Forelimb muscle (tissue), 1 donor: Measurements from ENCODE around the gene PCSK5. TPM values are rescaled to one million over a fixed set of nuclear protein-coding genes. Genes with fewer than 3 reads are reported as not detected.

Experiments
- DNase-seq: peaks from one replicate; pipeline ENCODE4 v3.0.0-alpha.2; 2013; ENCODE audit warnings: low read depth
- polyA plus RNA-seq: library from polyadenylated mRNA; unstranded; fragments of 120-200 nt; gene quantifications from one replicate; pipeline ENCODE4 v1.2.1, GENCODE V29; 2013; ENCODE audit not compliant: insufficient read length

PCSK5 gene
- polyA plus RNA-seq, 1 donor = 11.8 TPM

DNA sequence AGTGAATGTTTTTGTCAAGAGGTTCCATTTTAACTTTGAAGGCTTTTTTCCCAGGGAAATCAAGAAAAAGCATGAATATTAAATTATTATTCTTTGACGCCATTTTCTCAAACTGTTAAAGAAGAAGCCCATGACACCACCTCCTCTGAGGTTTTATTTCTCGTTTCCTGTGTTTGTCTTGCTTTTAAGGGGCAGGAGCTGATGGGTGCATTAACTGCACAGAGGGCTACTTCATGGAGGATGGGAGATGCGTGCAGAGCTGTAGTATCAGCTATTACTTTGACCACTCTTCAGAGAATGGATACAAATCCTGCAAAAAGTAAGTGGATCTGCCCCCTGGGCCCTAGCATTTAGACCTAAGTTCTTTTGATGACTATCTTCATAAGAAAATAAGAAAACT, 298.4 kb downstream of the PCSK5 start:
- DNase-seq = no peak

- DNase-seq = no peak
Observed at GRCh38 chr9:76191493-76191892, 301.0 kb downstream of the PCSK5 start.

DNA sequence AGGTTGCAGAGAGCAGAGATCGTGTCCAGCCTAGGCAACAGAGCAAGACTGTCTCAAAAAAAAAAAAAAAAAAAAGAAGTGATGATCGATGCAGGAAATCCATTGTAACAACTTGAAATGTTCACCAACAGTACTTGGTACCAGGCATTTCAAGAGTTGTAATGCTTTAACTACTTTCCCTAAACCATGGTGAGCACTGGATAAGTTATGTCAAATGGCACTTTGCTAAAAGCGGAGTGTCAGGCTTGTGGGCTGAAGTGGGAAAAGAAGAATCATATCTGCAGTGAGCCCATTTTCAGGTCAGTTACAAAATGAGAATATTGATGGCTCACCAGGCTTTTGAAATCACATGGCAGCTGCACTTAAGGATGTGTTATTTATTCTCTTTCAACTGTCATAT, 301.5 kb downstream of the PCSK5 start:
- DNase-seq = no peak

GRCh38 chr9:76194896-76195295, 304.4 kb downstream of the PCSK5 start:
- DNase-seq = no peak

DNA sequence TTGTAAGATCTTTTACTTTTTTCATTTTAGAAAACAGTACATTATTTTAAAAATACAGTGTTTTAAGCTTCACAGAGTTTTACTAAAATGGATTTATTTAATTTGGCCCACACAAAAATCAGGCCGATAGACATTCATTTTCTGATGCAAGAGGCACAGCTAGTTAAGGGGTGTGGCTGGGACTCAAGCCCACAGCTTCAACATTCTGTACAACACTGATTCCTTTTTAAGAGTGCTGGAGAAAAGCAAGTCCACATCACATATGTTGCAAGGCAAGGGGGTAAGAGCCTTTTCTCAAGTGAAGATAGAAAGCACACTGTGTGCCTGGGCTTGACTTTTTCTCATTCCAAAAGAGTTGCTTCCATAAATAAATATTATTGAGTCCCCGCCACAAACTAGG, 307.9 kb downstream of the PCSK5 start:
- no peak for DNase-seq

GRCh38 chr9:76200315-76200714, 309.8 kb downstream of the PCSK5 start:
- DNase-seq = no peak

GRCh38 chr9:76200745-76201144, 310.3 kb downstream of the PCSK5 start:
- no peak for DNase-seq

GRCh38 chr9:76203373-76203772, 312.9 kb downstream of the PCSK5 start:
- no peak for DNase-seq

GRCh38 chr9:76206821-76207220, 316.3 kb downstream of the PCSK5 start:
- no peak for DNase-seq

- DNase-seq = no peak
Observed at GRCh38 chr9:76213751-76214150, 323.3 kb downstream of the PCSK5 start.

DNA sequence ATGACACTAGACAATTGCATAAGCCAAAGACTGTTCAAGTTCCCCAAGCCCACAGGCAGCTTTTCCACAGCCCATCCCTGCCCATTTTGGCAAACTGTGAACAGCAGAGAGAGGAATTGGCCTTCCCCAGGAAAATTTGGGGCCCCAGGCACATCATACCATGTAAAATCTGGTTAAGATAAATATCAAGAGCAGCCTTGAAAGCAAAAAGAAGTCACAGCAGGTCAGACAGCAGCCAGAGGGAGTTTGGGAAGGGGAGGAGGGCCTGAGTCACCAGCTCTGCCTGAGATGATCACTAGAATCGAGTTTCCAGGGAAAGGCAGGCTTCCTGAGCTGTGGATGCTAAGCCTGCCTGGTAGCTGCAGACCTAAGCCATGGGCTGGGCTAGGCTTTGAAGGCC, 324.6 kb downstream of the PCSK5 start:
- no peak for DNase-seq

DNA sequence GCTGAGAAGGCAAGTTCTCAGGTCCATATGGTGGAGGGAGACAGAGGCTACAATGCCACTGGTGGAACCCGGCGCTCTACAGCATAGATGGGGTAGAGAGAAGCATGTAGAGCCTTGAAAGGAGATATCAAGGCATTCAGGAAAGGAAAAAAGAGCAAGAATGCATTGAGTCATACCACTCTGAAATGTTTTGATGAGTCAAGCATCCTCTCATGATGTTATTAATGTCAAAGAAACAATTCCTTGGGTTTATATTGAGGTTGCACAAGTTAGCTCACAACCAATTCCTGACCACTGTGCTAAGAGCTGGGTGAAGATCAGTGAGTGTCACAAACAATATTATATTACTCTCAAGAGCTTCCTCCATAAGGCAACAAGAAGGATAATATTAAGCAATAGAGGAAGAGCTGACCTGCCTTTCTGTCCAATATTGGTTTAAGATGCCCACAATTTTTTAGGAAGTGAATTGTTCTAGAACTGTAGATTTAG, 325.7 kb downstream of the PCSK5 start:
- DNase-seq = no peak

GRCh38 chr9:76218117-76218885, 327.8 kb downstream of the PCSK5 start:
- no peak for DNase-seq

DNA sequence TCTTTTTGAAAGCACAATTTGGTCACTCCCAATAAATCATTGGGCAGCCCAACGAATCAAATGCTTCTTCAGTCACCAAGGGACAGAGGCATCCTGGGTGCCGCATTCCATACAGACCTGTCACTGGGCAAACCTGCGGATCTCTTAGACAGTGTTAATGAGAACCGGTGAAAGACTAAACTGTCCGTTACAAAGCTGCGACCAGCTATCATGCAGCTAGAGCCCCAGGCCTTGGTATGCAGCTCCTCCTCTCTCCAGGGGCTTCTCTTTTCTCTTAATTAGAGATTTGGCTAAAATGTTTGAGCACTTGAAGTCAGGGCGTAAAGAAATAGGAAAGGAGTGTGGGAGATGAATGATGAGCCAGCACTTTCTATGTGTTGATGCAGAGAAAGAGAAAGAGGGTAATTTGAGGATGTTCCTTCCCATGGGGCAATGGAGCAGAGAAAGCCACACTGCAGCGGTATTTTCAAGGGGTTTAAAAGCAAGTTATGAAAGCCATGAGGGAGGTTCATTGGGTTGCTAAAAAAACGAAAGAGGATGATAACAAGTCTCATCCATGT, 328.5 kb downstream of the PCSK5 start:
- no peak for DNase-seq

DNA sequence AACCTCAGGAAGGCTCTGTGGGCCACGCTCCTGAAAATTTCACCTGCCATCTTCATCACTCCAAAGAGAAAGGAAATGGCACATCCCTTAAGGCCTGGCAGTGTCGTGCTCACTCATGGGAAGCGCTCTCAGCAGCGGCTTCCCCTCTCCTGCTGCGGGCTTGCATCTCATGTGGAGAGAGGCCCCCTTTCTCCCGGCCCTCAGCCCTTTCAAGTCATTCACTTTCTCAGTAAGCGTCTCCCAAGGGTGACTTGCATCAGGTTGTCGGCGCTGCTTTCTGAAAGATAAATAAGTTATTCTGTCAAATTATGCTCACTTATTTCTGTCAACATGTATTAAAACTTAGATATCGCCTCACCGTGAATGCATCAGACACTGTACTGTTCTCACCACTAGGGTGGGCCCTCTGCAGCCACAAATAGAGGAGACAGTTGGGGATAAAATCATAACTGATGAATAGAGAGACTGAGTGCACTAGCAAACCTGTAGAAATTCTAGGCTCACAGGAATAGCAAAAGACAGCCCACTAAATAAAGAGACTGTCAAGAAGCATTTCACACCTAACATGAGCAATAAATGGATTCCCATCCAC, 329.2 kb downstream of the PCSK5 start:
- no peak for DNase-seq

GRCh38 chr9:76221423-76221822, 330.9 kb downstream of the PCSK5 start:
- DNase-seq = no peak

DNA sequence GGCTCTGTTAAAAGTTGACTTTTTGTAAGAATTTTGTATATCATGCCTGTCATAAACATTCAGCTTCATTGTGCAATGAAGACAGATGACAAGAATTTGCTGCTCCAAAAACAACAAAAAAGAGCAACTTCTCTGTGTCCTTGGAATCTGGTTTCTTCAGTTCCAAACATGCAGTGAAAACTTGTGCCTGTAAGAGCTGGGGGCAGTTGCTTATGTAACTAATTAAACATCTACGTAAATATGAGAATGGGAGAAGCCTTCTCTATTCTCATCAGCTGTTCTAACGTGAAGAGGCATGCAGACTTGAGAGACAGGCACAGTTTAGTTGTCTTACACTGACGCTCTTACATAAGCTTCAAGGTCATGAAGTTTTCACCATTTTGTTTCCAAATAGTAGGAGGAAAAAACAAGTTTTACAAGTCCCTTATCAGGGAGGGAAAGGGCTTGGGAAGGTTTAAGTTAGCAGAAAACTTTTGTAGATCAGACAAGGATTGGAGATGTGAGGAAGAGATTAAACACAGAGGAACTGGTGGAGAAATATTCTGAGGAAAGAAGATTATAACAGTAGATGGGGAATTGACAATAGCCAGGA, 333.4 kb downstream of the PCSK5 start:
- no peak for DNase-seq

DNA sequence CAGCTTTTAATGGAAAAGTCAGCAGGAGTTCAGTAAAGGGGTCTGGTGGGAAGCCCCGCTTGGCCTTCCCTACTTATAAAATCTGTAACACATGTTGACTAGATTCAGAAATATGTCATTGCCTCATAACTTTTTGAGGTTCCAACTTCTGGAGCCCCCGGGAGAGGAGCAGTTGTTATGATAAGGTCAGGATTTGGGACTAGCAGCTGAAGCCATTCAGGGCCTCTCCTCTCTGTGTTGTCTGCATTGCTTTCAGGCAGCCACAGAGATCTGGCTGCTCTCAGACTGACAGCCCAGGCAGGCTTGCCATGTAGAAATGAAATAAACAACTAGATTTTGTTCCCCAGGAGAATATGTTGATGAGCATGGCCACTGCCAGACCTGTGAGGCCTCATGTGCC, 336.7 kb downstream of the PCSK5 start:
- DNase-seq = no peak

DNA sequence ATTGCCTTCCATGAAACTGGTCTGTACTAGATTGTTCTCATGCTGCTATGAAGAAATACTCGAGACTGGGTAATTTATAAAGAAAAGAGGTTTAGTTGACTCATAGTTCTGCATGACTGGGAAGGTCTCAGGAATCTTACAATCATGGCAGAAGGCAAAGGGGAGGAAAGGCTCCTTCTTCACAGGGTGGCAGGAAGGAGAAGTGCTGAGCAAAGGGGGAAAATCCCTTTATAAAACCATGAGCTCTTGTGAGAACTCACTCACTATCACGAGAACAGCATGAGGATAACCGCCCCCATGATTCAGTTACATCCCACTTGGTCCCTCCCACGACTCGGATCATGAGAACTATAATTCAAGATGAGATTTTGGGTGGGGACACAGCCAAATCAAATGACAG, 340.5 kb downstream of the PCSK5 start:
- DNase-seq = no peak

DNA sequence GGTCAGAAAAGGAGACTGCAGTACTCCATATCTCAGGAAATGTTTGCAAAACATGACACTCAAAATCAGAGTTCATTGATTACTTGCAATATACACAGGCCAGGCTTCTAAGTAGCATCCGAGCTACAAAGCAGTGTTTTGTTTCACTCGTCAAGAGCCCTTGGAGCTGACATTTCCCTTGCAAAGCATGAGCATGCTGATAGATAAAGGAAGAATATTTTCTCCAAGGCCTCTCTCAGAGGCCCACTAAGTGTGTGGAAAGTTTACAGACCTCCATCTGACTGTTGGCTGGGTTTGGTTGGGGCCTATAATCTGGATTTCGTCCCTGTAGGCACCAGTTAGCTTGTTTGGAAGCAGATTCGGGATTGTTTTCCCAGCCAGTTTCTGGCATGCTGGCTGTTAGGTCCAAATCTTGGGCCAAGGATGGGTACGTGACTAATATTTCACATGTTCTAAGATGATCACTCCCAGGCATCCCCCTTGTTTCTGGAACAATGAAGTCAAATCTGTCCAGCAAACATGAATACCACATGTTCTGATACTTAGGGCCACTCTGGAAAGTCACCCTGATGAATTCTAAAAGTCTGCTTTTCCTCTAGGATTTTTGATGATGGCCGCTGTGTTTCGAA, 342.5 kb downstream of the PCSK5 start:
- DNase-seq = no peak

GRCh38 chr9:76240578-76240977, 350.1 kb downstream of the PCSK5 start:
- DNase-seq = no peak

- DNase-seq = no peak
Observed at GRCh38 chr9:76245518-76245917, 355.0 kb downstream of the PCSK5 start.
